HEK293 (cell line): ENCODE measurements around the gene KRAS.

Experiments
- PATZ1 ChIP-seq: fragments of 450-650 bp; formaldehyde crosslinking; IDR thresholded peaks from 2 replicates; pipeline ENCODE4 v1.5.1; 2016; ENCODE audit warnings: missing biosample characterization, missing genetic modification characterization
- SP2 ChIP-seq: fragments of 450-650 bp; formaldehyde crosslinking; IDR thresholded peaks from 2 replicates; pipeline ENCODE4 v1.5.1; 2016; ENCODE audit warnings: missing biosample characterization, missing genetic modification characterization
- YY1 ChIP-seq: fragments of 450-650 bp; formaldehyde crosslinking; IDR thresholded peaks from 2 replicates; pipeline ENCODE4 v1.5.1; 2018; ENCODE audit warnings: missing biosample characterization, missing genetic modification characterization
- ZNF311 ChIP-seq: fragments of 450-650 bp; formaldehyde crosslinking; IDR thresholded peaks from 2 replicates; pipeline ENCODE4 v1.5.1; 2017; ENCODE audit warnings: missing biosample characterization, missing genetic modification characterization, borderline replicate concordance
- ZNF560 ChIP-seq: fragments of 450-650 bp; formaldehyde crosslinking; IDR thresholded peaks from 2 replicates; pipeline ENCODE4 v1.5.1; 2017; ENCODE audit warnings: missing biosample characterization, missing genetic modification characterization, borderline replicate concordance
- ZNF670 ChIP-seq: fragments of 450-650 bp; formaldehyde crosslinking; IDR thresholded peaks from 2 replicates; pipeline ENCODE4 v1.5.1; 2016; ENCODE audit warnings: missing biosample characterization, missing genetic modification characterization, low read depth
- TF ChIP-seq, protein P1 (sequence below): fragments of 450-650 bp; formaldehyde crosslinking; IDR thresholded peaks from 2 replicates; pipeline ENCODE4 v1.5.1; 2016; ENCODE audit warnings: missing biosample characterization, missing genetic modification characterization
- TF ChIP-seq, protein P2 (sequence below): fragments of 450-650 bp; formaldehyde crosslinking; IDR thresholded peaks from 2 replicates; pipeline ENCODE4 v1.5.1; 2016; ENCODE audit warnings: missing biosample characterization, missing genetic modification characterization
- TF ChIP-seq, protein P3 (sequence below): fragments of 450-650 bp; formaldehyde crosslinking; IDR thresholded peaks from 2 replicates; pipeline ENCODE4 v1.5.1; 2016; ENCODE audit warnings: missing biosample characterization, missing genetic modification characterization, low read depth

- TF ChIP-seq, protein P1, sequence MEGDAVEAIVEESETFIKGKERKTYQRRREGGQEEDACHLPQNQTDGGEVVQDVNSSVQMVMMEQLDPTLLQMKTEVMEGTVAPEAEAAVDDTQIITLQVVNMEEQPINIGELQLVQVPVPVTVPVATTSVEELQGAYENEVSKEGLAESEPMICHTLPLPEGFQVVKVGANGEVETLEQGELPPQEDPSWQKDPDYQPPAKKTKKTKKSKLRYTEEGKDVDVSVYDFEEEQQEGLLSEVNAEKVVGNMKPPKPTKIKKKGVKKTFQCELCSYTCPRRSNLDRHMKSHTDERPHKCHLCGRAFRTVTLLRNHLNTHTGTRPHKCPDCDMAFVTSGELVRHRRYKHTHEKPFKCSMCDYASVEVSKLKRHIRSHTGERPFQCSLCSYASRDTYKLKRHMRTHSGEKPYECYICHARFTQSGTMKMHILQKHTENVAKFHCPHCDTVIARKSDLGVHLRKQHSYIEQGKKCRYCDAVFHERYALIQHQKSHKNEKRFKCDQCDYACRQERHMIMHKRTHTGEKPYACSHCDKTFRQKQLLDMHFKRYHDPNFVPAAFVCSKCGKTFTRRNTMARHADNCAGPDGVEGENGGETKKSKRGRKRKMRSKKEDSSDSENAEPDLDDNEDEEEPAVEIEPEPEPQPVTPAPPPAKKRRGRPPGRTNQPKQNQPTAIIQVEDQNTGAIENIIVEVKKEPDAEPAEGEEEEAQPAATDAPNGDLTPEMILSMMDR (tag by site-specific recombination): no peak
- TF ChIP-seq YY1 (tag by site-specific recombination) (no peak), ZNF670 (tag by site-specific recombination) (no peak), ZNF560 (tag by site-specific recombination) (no peak), PATZ1 (no peak), SP2 (tag by site-specific recombination) (no peak), ZNF311 (tag by site-specific recombination) (no peak)
- TF ChIP-seq, protein P2, sequence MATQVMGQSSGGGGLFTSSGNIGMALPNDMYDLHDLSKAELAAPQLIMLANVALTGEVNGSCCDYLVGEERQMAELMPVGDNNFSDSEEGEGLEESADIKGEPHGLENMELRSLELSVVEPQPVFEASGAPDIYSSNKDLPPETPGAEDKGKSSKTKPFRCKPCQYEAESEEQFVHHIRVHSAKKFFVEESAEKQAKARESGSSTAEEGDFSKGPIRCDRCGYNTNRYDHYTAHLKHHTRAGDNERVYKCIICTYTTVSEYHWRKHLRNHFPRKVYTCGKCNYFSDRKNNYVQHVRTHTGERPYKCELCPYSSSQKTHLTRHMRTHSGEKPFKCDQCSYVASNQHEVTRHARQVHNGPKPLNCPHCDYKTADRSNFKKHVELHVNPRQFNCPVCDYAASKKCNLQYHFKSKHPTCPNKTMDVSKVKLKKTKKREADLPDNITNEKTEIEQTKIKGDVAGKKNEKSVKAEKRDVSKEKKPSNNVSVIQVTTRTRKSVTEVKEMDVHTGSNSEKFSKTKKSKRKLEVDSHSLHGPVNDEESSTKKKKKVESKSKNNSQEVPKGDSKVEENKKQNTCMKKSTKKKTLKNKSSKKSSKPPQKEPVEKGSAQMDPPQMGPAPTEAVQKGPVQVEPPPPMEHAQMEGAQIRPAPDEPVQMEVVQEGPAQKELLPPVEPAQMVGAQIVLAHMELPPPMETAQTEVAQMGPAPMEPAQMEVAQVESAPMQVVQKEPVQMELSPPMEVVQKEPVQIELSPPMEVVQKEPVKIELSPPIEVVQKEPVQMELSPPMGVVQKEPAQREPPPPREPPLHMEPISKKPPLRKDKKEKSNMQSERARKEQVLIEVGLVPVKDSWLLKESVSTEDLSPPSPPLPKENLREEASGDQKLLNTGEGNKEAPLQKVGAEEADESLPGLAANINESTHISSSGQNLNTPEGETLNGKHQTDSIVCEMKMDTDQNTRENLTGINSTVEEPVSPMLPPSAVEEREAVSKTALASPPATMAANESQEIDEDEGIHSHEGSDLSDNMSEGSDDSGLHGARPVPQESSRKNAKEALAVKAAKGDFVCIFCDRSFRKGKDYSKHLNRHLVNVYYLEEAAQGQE (tag by site-specific recombination): no peak
- TF ChIP-seq, protein P3, sequence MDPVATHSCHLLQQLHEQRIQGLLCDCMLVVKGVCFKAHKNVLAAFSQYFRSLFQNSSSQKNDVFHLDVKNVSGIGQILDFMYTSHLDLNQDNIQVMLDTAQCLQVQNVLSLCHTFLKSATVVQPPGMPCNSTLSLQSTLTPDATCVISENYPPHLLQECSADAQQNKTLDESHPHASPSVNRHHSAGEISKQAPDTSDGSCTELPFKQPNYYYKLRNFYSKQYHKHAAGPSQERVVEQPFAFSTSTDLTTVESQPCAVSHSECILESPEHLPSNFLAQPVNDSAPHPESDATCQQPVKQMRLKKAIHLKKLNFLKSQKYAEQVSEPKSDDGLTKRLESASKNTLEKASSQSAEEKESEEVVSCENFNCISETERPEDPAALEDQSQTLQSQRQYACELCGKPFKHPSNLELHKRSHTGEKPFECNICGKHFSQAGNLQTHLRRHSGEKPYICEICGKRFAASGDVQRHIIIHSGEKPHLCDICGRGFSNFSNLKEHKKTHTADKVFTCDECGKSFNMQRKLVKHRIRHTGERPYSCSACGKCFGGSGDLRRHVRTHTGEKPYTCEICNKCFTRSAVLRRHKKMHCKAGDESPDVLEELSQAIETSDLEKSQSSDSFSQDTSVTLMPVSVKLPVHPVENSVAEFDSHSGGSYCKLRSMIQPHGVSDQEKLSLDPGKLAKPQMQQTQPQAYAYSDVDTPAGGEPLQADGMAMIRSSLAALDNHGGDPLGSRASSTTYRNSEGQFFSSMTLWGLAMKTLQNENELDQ (tag by site-specific recombination): no peak
These were observed 2.2 kb upstream of the KRAS start for GRCh38 chr12:25252946-25253345.
